ENCODE measurements around the gene BARHL2. TPM values are rescaled to one million over a fixed set of nuclear protein-coding genes. Genes with fewer than 3 reads are reported as not detected.

Gene BARHL2
- total and polyA plus RNA-seq, 2 donors (not counting 3 experiments of a cell fraction or from before 2014, with no cell fraction given) = not detected

DNA sequence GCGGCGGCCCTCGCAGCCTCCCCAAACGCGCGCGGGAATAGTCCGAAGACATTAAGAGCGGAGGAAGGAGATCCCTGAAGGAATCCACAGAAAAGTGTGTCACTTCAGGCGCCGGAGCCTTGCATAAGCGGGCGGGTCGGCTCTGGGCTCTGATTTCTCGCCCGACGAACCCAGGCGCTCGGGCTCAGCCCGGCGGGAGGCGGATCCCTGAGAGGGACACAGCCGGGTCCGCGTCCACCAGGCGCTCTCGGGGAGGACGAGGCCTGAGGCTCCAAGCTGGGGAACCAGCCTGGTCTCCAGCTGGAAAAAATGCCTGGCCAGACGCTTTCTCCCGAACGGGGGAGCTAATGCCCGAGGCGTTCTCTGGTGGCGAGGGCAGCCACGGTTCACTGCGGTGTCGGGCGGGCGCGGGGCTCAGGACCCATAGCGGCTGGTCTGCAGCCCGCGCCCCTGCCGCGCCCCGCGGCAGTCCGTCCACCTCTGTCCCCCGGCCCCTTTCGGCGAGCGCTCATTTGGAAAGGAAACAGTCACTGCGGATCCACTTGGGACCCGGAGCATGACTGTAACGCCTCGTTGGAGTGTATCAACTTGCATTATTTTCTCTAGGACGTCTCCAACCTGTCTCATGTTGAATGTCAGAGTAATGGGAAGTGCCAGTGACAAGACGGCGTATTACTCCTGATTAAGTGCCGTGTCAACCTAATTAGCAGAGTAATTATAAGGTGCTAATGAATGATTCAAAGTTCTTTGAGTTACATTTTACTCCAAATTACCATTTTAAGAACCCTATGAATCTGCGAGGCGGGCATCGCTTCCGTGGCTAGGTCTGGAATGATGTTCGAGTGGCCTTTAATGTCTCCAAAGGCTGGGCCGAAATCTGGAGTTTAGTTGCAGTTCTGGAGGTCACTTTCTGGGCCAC is 1.6 kb upstream of the BARHL2 start:
- Histone ChIP-seq H4K20me1 (replicated peaks; ENCODE audit: control insufficient read depth, extremely low read depth, insufficient read depth, low read length) (no peaks in the 10 kb centered on the region), H2AFZ (ENCODE audit: low read depth, low read length) (peak overlapping the region; percentile 53), H3K4me2 (ENCODE audit: insufficient read depth, low read length) (peak overlapping the region; percentile 30), H3K4me1 (ENCODE audit: control insufficient read depth, extremely low read depth, insufficient read depth, low read length) (no peaks in the 10 kb centered on the region), H3K27ac (ENCODE audit: insufficient read depth, low read depth, low read length) (no peak overlapping the region), H3K79me2 (ENCODE audit: control insufficient read depth, insufficient read depth, low read length) (no peaks in the 10 kb centered on the region), H3K9me1 (replicated peaks; ENCODE audit: control insufficient read depth, extremely low read depth, insufficient read depth, low read length) (no peaks in the 10 kb centered on the region), H3K9me3 (replicated peaks; ENCODE audit: control insufficient read depth, insufficient read depth, low read length) (no peaks in the 10 kb centered on the region), H3K27me3 (ENCODE audit: control insufficient read depth in 2 of 2, insufficient read depth in 2 of 2, low read length in 2 of 2) (peaks cover 81 to 97% of the 10 kb centered on the region in 2 experiments), H3K9ac (replicated peaks; ENCODE audit: extremely low read depth, insufficient read depth, low read length) (no peak overlapping the region), H3K4me3 (replicated peaks in 1 of 3; ENCODE audit: insufficient read depth in 1 of 3, low read depth in 1 of 3, low read length in 3 of 3) (peak overlapping the region in 1 of 3 experiments; percentile 35), H3K36me3 (ENCODE audit: control insufficient read depth in 2 of 2, extremely low read depth in 1 of 2, insufficient read depth in 2 of 2, low read length in 2 of 2) (no peaks in the 10 kb centered on the region)
- POLR2A ChIA-PET = no interaction called here
- FAIRE-seq = peak; percentile 4
- no TSS peak for BruUV-seq (replicated peaks)
- peak; percentile 85 for TF ChIP-seq EZH2 (IDR thresholded peaks at IDR 0.05; ENCODE audit: borderline replicate concordance, low read depth, low read length, severe bottlenecking)
- TF ChIP-seq FOS (IDR thresholded peaks at IDR 0.05; ENCODE audit: borderline replicate concordance, insufficient read depth, low read length) = no peak
- dilution Hi-C loops (cut with MboI; ENCODE audit: extremely low pct_ligation_motif_present, low sequenced_read_pairs) = no loop called here
- intact Hi-C loops (cut with micrococcal nuclease) = no loop called here
- no peak for DNase-seq (ENCODE audit: low read depth, low spot score)
- CTCF ChIA-PET = interaction anchor here (1.4 to 4.8 kb wide), 5 partner anchors 13 to 447 kb away, joined by 3 to 117 read pairs (median 56); no protein-coding TSS in a partner anchor

DNA sequence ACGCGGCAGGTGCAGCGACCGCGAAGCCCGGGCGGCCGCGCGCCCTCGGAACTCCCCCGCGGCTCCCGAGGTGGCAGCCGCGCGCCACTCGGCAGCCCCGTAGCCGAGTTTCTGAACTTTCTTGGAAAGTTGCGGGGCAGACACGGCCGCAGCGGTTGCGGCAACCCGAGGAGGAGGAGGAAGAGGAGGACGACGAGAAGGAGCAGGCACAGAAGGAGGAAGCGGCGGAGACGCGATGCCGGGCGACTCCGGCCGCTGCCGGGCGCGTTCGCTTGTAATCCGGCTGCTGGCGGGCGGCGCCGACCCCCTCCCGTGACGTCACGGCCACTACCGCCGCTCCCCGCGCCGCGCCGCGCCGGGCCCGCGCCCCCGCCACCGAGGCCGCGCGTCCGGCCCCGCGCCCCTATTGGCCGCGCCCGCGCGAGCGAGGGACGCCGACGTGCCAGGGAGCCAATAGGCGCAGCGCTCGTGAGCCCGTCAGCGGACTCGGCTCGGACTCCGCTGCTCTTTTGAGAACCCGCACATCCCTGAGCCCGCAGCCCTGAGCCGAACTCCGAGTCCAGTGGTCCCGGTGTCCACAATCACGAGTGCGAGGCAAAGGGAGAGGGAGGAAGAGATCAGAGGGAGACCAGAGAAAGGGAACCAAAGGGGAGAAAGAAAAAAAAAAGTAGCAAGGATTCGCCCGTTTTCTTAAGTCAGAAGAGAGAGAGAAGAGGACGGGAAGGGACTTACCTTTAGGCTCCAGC is 736 bp upstream of the BARHL2 start:
- dilution Hi-C loops (cut with MboI; ENCODE audit: extremely low pct_ligation_motif_present, low sequenced_read_pairs) (no loop called here), intact Hi-C loops (cut with micrococcal nuclease) (no loop called here)
- H3K27ac ChIP-seq (ENCODE audit: insufficient read depth, low read depth, low read length) = no peak overlapping the region
- H2AFZ ChIP-seq (ENCODE audit: low read depth, low read length) = peak overlapping the region; percentile 53
- ChIA-PET CTCF (interaction anchor here (4.2 to 4.8 kb wide), 3 partner anchors 14 to 448 kb away, joined by 56 to 117 read pairs (median 61); no protein-coding TSS in a partner anchor), POLR2A (no interaction called here)
- H3K9me3 ChIP-seq (replicated peaks; ENCODE audit: control insufficient read depth, insufficient read depth, low read length) = no peaks in the 10 kb centered on the region
- H3K4me1 ChIP-seq (ENCODE audit: control insufficient read depth, extremely low read depth, insufficient read depth, low read length) = no peaks in the 10 kb centered on the region
- no TSS peak for BruUV-seq (replicated peaks)
- H3K4me2 ChIP-seq (ENCODE audit: insufficient read depth, low read length) = peak overlapping the region; percentile 30
- H3K27me3 ChIP-seq (ENCODE audit: control insufficient read depth in 2 of 2, insufficient read depth in 2 of 2, low read length in 2 of 2) = peaks cover 81 to 97% of the 10 kb centered on the region in 2 experiments
- H4K20me1 ChIP-seq (replicated peaks; ENCODE audit: control insufficient read depth, extremely low read depth, insufficient read depth, low read length) = no peaks in the 10 kb centered on the region
- FAIRE-seq (no peak), DNase-seq (ENCODE audit: low read depth, low spot score) (peak; percentile 37)
- TF ChIP-seq EZH2 (IDR thresholded peaks at IDR 0.05; ENCODE audit: borderline replicate concordance, low read depth, low read length, severe bottlenecking) = peak; percentile 20
- no peak for TF ChIP-seq POLR2A (IDR thresholded peaks at IDR 0.05; ENCODE audit: low read depth, low read length)
- no peaks in the 10 kb centered on the region for H3K79me2 ChIP-seq (ENCODE audit: control insufficient read depth, insufficient read depth, low read length)
- no peaks in the 10 kb centered on the region for H3K36me3 ChIP-seq (ENCODE audit: control insufficient read depth in 2 of 2, extremely low read depth in 1 of 2, insufficient read depth in 2 of 2, low read length in 2 of 2)
- H3K9me1 ChIP-seq (replicated peaks; ENCODE audit: control insufficient read depth, extremely low read depth, insufficient read depth, low read length) = no peaks in the 10 kb centered on the region
- no peak overlapping the region for H3K9ac ChIP-seq (replicated peaks; ENCODE audit: extremely low read depth, insufficient read depth, low read length)
- peak overlapping the region in 2 of 3 experiments; percentile 33 to 35 for H3K4me3 ChIP-seq (replicated peaks in 1 of 3; ENCODE audit: insufficient read depth in 1 of 3, low read depth in 1 of 3, low read length in 3 of 3)

All from endothelial cell of umbilical vein (primary cell).